ENCODE results near the gene SMYD3.

GRCh38 chr1:245946905-245947304, 560.2 kb downstream of the SMYD3 start:
- TF ChIP-seq CTCF (IDR thresholded peaks at IDR 0.05) (no peak), POLR2A (IDR thresholded peaks at IDR 0.05) (no peak)

Measured in heart left ventricle (tissue), 13 donors.